NT2/D1 (cell line): ENCODE data around the gene WNT3A.

Experiments
- DNase-seq: peaks from one replicate; pipeline ENCODE4 v3.0.0-alpha.2; 2011; ENCODE audit warnings: low read depth, low spot score
- H3K27me3 ChIP-seq: 2 replicates; pipeline ENCODE4 v1.6.0; 2011; ENCODE audit warnings: mild to moderate bottlenecking; ENCODE audit not compliant: insufficient read length, insufficient read depth
- H3K36me3 ChIP-seq: 2 replicates; pipeline ENCODE4 v1.6.1; 2011; ENCODE audit warnings: mild to moderate bottlenecking, low read length, mixed read lengths; ENCODE audit not compliant: insufficient read depth, insufficient read length
- H3K4me1 ChIP-seq: 2 replicates; pipeline ENCODE4 v1.5.1; 2011; ENCODE audit not compliant: insufficient read depth, insufficient read length
- H3K4me3 ChIP-seq: 2 replicates; pipeline ENCODE4 v1.5.1; 2011; ENCODE audit warnings: low read depth; ENCODE audit not compliant: insufficient read length
- H3K9ac ChIP-seq: 2 replicates; pipeline ENCODE4 v1.6.0; 2011; ENCODE audit warnings: low read depth; ENCODE audit not compliant: insufficient read length
- H3K9me3 ChIP-seq: 2 replicates; pipeline ENCODE4 v1.5.1; 2011; ENCODE audit warnings: mild to moderate bottlenecking, low read length; ENCODE audit not compliant: insufficient read depth
- SUZ12 ChIP-seq: IDR thresholded peaks from 2 replicates; pipeline ENCODE4 v1.6.1; 2011; ENCODE audit not compliant: insufficient read length, insufficient read depth; ENCODE audit errors: extremely low read depth
- YY1 ChIP-seq: IDR thresholded peaks from 2 replicates; pipeline ENCODE4 v1.6.1; 2011; ENCODE audit not compliant: insufficient read length, insufficient read depth
- ZNF274 ChIP-seq: IDR thresholded peaks from 2 replicates; pipeline ENCODE4 v1.6.1; 2011; ENCODE audit warnings: mild to moderate bottlenecking, low read depth, low read length

Gene WNT3A

GRCh38 chr1:228104526-228105269 is 97.9 kb downstream of the WNT3A start:
- peaks cover 2% of the 10 kb centered on the region for H3K27me3 ChIP-seq
- TF ChIP-seq SUZ12 (no peak), YY1 (no peak), ZNF274 (no peak)
- H3K9me3 ChIP-seq, result no peaks in the 10 kb centered on the region
- no peak overlapping the region for H3K4me3 ChIP-seq
- peaks cover 12% of the 10 kb centered on the region for H3K4me1 ChIP-seq
- peaks cover 57% of the 10 kb centered on the region for H3K36me3 ChIP-seq
- H3K9ac ChIP-seq, result peak overlapping the region; percentile 97
- DNase-seq, result no peak

GRCh38 chr1:228105270-228105995 is 98.6 kb downstream of the WNT3A start:
- Histone ChIP-seq H3K36me3 (peaks cover 49% of the 10 kb centered on the region), H3K27me3 (peaks cover 7% of the 10 kb centered on the region), H3K4me1 (peaks cover 12% of the 10 kb centered on the region), H3K4me3 (no peak overlapping the region), H3K9me3 (no peaks in the 10 kb centered on the region), H3K9ac (no peak overlapping the region)
- no peak for DNase-seq
- TF ChIP-seq ZNF274 (no peak), YY1 (no peak), SUZ12 (no peak)

GRCh38 chr1:228105996-228106799 is 99.4 kb downstream of the WNT3A start:
- Histone ChIP-seq H3K4me1 (peaks cover 8% of the 10 kb centered on the region), H3K36me3 (peaks cover 43% of the 10 kb centered on the region), H3K4me3 (no peak overlapping the region), H3K9ac (no peak overlapping the region), H3K9me3 (no peaks in the 10 kb centered on the region), H3K27me3 (peaks cover 10% of the 10 kb centered on the region)
- no peak for DNase-seq
- no peak for TF ChIP-seq SUZ12
- no peak for TF ChIP-seq ZNF274
- no peak for TF ChIP-seq YY1

GRCh38 chr1:228106800-228107054 is 99.9 kb downstream of the WNT3A start:
- H3K9me3 ChIP-seq, result no peaks in the 10 kb centered on the region

GRCh38 chr1:228107636-228108035 is 100.8 kb downstream of the WNT3A start:
- H3K9ac ChIP-seq, result peak overlapping the region; percentile 27

More at GRCh38 chr1:228106800-228107054, 99.9 kb downstream of the WNT3A start:
- H3K36me3 ChIP-seq, result peaks cover 37% of the 10 kb centered on the region
- H3K4me3 ChIP-seq, result no peak overlapping the region
- H3K9ac ChIP-seq, result no peak overlapping the region
- TF ChIP-seq SUZ12 (no peak), ZNF274 (no peak), YY1 (no peak)
- peaks cover 10% of the 10 kb centered on the region for H3K27me3 ChIP-seq
- peaks cover 6% of the 10 kb centered on the region for H3K4me1 ChIP-seq
- DNase-seq, result no peak

GRCh38 chr1:228108055-228108690 is 101.4 kb downstream of the WNT3A start:
- peak overlapping the region; percentile 96 for H3K9ac ChIP-seq
- H3K9me3 ChIP-seq, result no peaks in the 10 kb centered on the region
- H3K4me3 ChIP-seq, result peak overlapping the region; percentile 96
- H3K36me3 ChIP-seq, result peaks cover 36% of the 10 kb centered on the region
- H3K27me3 ChIP-seq, result peaks cover 10% of the 10 kb centered on the region
- no peak for DNase-seq
- TF ChIP-seq YY1 (no peak), ZNF274 (no peak), SUZ12 (no peak)
- H3K4me1 ChIP-seq, result peaks cover 3% of the 10 kb centered on the region

More at GRCh38 chr1:228107636-228108035, 100.8 kb downstream of the WNT3A start:
- TF ChIP-seq YY1, result no peak
- no peak for TF ChIP-seq ZNF274
- TF ChIP-seq SUZ12, result no peak
- Histone ChIP-seq H3K4me1 (peaks cover 3% of the 10 kb centered on the region), H3K36me3 (peaks cover 36% of the 10 kb centered on the region), H3K9me3 (no peaks in the 10 kb centered on the region), H3K27me3 (peaks cover 10% of the 10 kb centered on the region), H3K4me3 (no peak overlapping the region)
- no peak for DNase-seq
